ENCODE results near the gene ATP2C2. TPM values are rescaled to one million over a fixed set of nuclear protein-coding genes. Genes with fewer than 3 reads are reported as not detected.

ATP2C2 gene
- total RNA-seq, 4 donors from 2014 or later = 0.86 TPM; not detected in 3

- WGBS = 94% methylated on average over 9 of the region's 9 CpGs
- no peak for DNase-seq (ENCODE audit: extremely low spot score)
- H3K4me1 ChIP-seq = no peaks in the 10 kb centered on the region
- no peaks in the 10 kb centered on the region for H3K9me3 ChIP-seq
- no peak overlapping the region for H3K4me3 ChIP-seq
- H3K27ac ChIP-seq (replicated peaks in 1 of 4) = no peak overlapping the region
- H3K27me3 ChIP-seq = peaks cover 0 to 31% (median 0%) of the 10 kb centered on the region in 4 donors
- H3K36me3 ChIP-seq = no peaks in the 10 kb centered on the region
- TF ChIP-seq EP300 (IDR thresholded peaks at IDR 0.05) (no peak), CTCF (IDR thresholded peaks at IDR 0.05) (no peak), POLR2A (IDR thresholded peaks at IDR 0.05; ENCODE audit: low read depth) (no peak), POLR2AphosphoS5 (IDR thresholded peaks at IDR 0.05) (no peak)
- intact Hi-C loops (cut with DNase I) = no loop called here
Observed at GRCh38 chr16:84455031-84455430, 86.7 kb downstream of the ATP2C2 start.

- peaks cover 0 to 10% (median 5%) of the 10 kb centered on the region in 4 donors for H3K36me3 ChIP-seq
- TF ChIP-seq CTCF (IDR thresholded peaks at IDR 0.05) (no peak), POLR2AphosphoS5 (IDR thresholded peaks at IDR 0.05) (no peak), POLR2A (IDR thresholded peaks at IDR 0.05; ENCODE audit: low read depth) (no peak), EP300 (IDR thresholded peaks at IDR 0.05) (no peak)
- H3K27ac ChIP-seq (replicated peaks in 1 of 4) = no peak overlapping the region
- intact Hi-C loops (cut with DNase I) = no loop called here
- H3K4me1 ChIP-seq = no peaks in the 10 kb centered on the region
- no peak for DNase-seq (ENCODE audit: extremely low spot score)
- H3K27me3 ChIP-seq = no peaks in the 10 kb centered on the region
- no peaks in the 10 kb centered on the region for H3K9me3 ChIP-seq
- 95% methylated on average over 38 of the region's 38 CpGs for WGBS
- H3K4me3 ChIP-seq = no peak overlapping the region
Observed at GRCh38 chr16:84458606-84459532, 90.5 kb downstream of the ATP2C2 start.

GRCh38 chr16:84459533-84459894, 91.2 kb downstream of the ATP2C2 start:
- no peak for DNase-seq (ENCODE audit: extremely low spot score)
- no peaks in the 10 kb centered on the region for H3K4me1 ChIP-seq
- WGBS = 94% methylated on average over 2 of the region's 2 CpGs
- H3K27me3 ChIP-seq = no peaks in the 10 kb centered on the region
- peaks cover 0 to 14% (median 7%) of the 10 kb centered on the region in 4 donors for H3K36me3 ChIP-seq
- TF ChIP-seq CTCF (IDR thresholded peaks at IDR 0.05) (no peak), EP300 (IDR thresholded peaks at IDR 0.05) (no peak), POLR2A (IDR thresholded peaks at IDR 0.05; ENCODE audit: low read depth) (no peak), POLR2AphosphoS5 (IDR thresholded peaks at IDR 0.05) (no peak)
- intact Hi-C loops (cut with DNase I) = no loop called here
- H3K9me3 ChIP-seq = no peaks in the 10 kb centered on the region
- no peak overlapping the region for H3K4me3 ChIP-seq
- H3K27ac ChIP-seq (replicated peaks in 1 of 4) = no peak overlapping the region

- TF ChIP-seq CTCF (IDR thresholded peaks at IDR 0.05) (no peak), POLR2A (IDR thresholded peaks at IDR 0.05; ENCODE audit: low read depth) (no peak), POLR2AphosphoS5 (IDR thresholded peaks at IDR 0.05) (no peak), EP300 (IDR thresholded peaks at IDR 0.05) (no peak)
- no peaks in the 10 kb centered on the region for H3K4me1 ChIP-seq
- H3K4me3 ChIP-seq = no peak overlapping the region
- H3K36me3 ChIP-seq = peaks cover 0 to 16% (median 7%) of the 10 kb centered on the region in 4 donors
- H3K27ac ChIP-seq (replicated peaks in 1 of 4) = no peak overlapping the region
- H3K9me3 ChIP-seq = no peaks in the 10 kb centered on the region
- H3K27me3 ChIP-seq = no peaks in the 10 kb centered on the region
- intact Hi-C loops (cut with DNase I) = no loop called here
- WGBS = 80% methylated on average over 13 of the region's 14 CpGs
- no peak for DNase-seq (ENCODE audit: extremely low spot score)
Observed at GRCh38 chr16:84459941-84460405, 91.6 kb downstream of the ATP2C2 start.
